Measurements from ENCODE around the gene VAPB. TPM values are rescaled to one million over a fixed set of nuclear protein-coding genes. Genes with fewer than 3 reads are reported as not detected.

Gene VAPB
- total RNA-seq, 1 experiment from 2014 or later, result 51.0 TPM

DNA sequence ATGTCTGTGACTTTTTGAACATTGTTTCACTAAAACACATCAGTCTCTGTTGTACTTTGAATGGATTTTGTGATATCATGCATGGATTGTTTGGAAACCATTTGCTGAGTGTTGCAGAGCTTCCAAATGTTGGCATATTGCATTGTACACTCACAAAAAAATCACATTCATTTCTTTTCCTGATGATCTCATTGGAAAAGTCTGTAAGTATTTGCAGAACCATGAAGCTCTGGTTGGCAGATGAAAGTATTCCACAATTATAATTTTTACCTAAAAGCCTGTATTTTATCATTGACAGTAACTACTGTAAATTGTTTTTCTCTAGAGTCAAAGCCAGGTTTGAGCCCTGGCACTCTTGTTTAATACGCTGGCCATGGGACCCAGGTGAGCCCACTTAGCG lies 42.1 kb downstream of the VAPB start:
- H3K4me3 ChIP-seq, result no peak overlapping the region
- H3K27me3 ChIP-seq, result no peaks in the 10 kb centered on the region
- peaks cover 30% of the 10 kb centered on the region for H3K36me3 ChIP-seq
- DNase-seq, result no peak
- H3K9me3 ChIP-seq (replicated peaks), result no peaks in the 10 kb centered on the region
- no peak overlapping the region for H3K27ac ChIP-seq
- H3K4me1 ChIP-seq, result no peaks in the 10 kb centered on the region

DNA sequence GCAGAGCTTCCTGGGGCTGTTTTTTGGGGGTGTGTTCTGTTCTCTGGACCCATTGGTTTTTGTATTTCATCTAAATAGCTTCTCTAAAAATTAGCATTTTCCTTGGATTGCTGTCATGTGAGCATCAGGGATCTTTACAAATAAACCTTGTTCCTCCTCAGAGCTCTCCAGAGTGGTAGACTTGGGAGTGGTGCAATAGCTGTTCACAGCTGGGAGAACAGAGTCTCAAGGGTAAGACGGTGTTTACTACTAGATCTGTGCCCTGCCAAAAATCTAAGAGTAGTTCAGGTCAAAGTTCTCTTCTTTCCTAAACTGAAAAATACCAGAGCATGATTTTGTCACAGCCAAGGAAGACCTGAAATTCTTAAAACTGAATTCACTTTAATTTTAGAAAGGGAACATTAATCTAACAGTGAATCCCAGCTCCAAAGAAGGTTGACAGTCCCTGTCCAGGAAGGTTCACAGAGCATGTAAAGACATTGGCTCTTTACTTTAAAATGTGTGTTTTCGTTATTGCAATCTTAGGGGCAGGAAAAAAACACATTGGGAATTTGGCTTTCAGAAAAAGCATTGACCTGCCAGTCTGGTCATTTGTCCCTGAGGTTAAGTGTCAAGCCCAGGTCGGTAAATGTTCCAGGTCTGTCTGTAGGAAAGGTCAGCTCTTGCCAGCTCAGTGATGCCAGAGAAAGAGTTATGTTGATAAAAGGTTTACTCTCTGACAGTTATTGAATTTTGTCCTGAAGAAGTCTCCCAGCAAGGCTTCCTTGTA lies 43.3 kb downstream of the VAPB start:
- Histone ChIP-seq H3K36me3 (peaks cover 29% of the 10 kb centered on the region), H3K9me3 (replicated peaks) (no peaks in the 10 kb centered on the region), H3K4me1 (no peaks in the 10 kb centered on the region), H3K27me3 (no peaks in the 10 kb centered on the region), H3K27ac (no peak overlapping the region), H3K4me3 (no peak overlapping the region)
- no peak for DNase-seq

DNA sequence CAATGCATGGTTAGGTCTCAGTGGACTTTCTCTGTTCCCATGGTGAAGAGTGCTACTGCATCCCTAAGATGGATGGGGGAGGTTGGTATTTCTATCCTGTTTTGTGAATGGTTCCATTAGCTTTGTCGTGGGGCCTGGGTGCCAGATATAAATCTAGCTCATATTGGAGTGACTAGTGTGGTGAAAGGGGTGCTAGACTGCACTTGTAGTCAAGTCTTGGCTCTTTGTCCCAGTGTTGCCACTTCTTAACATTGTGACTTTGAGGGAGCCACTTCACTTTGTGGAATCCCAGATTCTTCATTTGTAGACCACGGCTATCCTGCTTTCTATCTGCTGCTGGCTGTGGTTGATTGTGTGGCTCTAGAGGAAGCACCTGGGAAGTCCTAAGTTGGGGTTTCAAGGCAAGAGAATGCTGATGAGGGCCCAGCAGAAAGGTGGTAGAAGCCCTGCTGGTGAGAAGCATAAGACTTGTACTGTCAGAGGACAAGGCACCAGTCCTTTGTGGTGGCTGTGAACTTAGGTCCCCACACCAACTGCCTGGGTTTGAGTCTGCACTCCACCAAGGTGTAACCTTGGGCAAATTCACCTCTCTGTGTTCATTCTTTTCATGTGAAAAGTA lies 44.1 kb downstream of the VAPB start:
- Histone ChIP-seq H3K4me3 (no peak overlapping the region), H3K27me3 (no peaks in the 10 kb centered on the region), H3K27ac (no peak overlapping the region), H3K4me1 (no peaks in the 10 kb centered on the region), H3K9me3 (replicated peaks) (no peaks in the 10 kb centered on the region), H3K36me3 (peaks cover 33% of the 10 kb centered on the region)
- no peak for DNase-seq

DNA sequence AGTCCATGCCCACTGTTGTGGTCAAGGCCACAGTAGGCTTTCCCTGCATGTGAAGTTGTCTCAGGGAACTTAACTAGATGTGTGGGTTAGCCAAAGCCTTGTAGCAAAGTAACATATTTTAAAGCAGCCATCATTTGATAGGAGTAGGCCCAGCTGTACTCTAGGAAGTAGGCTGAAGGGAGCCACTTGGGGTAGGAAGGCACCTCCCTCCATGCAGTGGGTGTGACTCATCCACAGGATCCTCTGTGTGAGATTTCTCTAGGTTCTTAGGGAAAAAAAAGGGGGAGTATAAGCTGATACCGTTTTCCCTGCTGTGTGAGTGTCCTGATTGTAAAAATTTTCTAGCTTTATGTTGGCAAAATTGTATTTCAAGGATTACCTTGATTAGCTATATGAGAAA lies 44.7 kb downstream of the VAPB start:
- peak in 1 of 2 experiments; percentile 35 for DNase-seq

DNA sequence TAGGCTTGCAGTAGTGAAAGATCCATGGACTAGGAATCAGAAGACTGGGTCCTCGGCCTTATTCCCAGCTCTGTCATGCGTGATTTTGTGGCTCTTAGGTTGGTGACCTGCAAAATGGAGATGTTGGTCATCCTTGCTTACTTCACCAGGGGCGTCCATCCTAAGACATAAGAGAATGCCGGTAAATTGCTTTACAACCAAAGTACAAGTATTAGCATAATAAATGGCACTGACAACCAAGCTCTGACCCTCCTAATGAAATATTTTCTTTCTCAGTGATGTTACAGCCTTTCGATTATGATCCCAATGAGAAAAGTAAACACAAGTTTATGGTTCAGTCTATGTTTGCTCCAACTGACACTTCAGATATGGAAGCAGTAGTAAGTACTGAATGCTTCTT lies 45.3 kb downstream of the VAPB start:
- no peak overlapping the region for H3K4me3 ChIP-seq
- H3K27me3 ChIP-seq, result no peaks in the 10 kb centered on the region
- no peak overlapping the region for H3K27ac ChIP-seq
- H3K9me3 ChIP-seq (replicated peaks), result no peaks in the 10 kb centered on the region
- no peaks in the 10 kb centered on the region for H3K4me1 ChIP-seq
- no peak for DNase-seq
- peaks cover 42% of the 10 kb centered on the region for H3K36me3 ChIP-seq

More for the DNA sequence above, 44.7 kb downstream of the VAPB start:
- no peaks in the 10 kb centered on the region for H3K27me3 ChIP-seq
- no peak overlapping the region for H3K4me3 ChIP-seq
- H3K9me3 ChIP-seq (replicated peaks), result no peaks in the 10 kb centered on the region
- H3K27ac ChIP-seq, result no peak overlapping the region
- peaks cover 39% of the 10 kb centered on the region for H3K36me3 ChIP-seq
- H3K4me1 ChIP-seq, result no peaks in the 10 kb centered on the region

DNA sequence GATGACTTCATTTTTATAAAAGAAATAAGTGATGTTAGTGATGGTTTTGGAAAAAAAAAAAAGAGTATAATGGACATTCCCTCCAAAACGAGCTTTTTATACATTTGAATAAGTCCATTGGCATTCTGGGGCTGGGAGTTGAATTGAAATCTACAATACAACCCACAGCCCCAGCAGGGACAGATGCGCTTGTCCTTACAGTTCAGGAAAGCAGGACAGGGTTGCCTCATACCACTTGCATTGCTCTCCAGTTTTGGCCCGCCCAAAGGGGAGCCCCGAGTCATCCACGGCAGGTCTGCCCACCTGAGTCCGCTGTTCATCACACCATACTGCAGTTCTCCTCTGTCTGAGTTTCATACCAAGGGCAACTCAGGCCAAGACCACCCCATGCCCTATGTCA lies 46.2 kb downstream of the VAPB start:
- DNase-seq, result no peak
- H3K36me3 ChIP-seq, result peaks cover 46% of the 10 kb centered on the region

DNA sequence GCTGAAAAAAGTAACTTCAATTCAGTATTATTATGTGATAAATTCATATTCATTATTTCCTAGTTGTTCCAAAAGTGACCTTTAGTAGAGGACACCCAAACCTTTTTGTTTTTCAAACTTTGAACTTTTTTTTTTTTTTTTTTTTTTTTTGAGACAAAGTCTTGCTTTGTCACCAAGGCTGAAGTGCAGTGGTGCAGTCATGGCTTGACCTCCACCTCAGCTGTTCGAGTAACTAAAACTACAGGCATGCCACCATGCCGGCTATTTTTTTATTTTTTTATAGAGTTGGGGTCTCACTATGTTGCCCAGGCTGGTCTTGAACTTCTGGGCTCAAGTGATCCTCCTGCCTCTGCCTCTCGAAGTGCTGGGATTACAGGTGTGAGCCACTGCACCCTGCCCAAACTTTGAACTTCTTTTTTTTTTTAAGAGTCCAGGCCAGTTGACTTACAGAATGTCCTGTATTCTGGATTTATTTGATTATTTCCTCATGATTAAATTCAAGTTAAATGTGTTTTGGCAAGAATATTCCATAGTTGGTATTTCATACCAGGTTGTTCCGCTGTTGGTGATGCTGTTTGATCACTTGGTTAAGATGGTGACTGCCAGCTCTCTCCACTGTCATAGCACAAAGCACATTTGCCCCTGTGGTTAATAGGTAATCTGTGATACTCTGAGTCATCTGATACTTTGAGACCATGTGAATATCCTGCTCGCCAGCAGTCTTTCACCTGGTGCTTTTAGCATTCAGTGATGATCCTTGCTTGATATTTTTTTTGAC lies 48.0 kb downstream of the VAPB start:
- no peak overlapping the region for H3K27ac ChIP-seq
- H3K36me3 ChIP-seq, result peaks cover 56% of the 10 kb centered on the region

More for the DNA sequence above, 46.2 kb downstream of the VAPB start:
- Histone ChIP-seq H3K4me3 (no peak overlapping the region), H3K4me1 (no peaks in the 10 kb centered on the region), H3K27me3 (no peaks in the 10 kb centered on the region), H3K27ac (no peak overlapping the region), H3K9me3 (replicated peaks) (no peaks in the 10 kb centered on the region)

DNA sequence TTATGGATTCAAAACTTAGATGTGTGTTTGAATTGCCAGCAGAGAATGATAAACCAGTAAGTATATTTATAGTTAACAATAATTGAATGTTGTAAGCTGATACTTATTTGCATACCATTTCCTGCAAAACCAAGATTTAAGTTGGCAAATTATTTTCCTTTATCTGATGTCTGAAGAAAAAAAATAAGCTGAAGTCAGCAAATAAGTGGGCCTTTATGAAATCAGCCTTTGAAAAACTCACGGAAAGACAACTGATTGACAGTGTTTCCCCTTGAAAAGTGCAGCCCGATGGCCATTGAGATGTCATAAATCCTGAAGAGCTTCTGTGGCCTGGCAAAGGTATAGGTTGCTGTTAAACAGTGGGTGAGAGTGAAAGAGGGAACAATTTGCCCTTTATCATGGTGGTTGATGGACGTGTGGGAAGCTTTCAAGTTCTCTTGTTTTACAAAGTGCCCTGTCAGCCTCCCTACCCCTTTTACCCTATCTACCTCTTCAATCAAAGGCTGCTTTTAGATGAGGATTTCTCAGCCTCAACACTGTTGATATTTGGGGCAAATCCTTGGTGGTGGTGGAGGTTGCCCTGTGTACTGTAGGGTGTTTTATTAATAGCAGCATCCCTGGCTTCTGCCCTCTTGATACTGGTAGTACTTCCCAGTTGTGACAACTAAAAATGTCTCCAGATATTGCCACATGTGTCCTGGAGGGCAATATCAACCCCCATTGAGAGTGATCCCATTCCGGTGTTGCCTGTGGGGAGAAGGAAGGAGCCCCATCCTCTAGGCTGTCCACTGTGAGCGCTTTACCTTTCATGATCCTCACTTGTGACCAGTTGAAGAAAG lies 50.2 kb downstream of the VAPB start:
- Histone ChIP-seq H3K27ac (no peak overlapping the region), H3K27me3 (no peaks in the 10 kb centered on the region), H3K9me3 (replicated peaks) (no peaks in the 10 kb centered on the region), H3K4me1 (no peaks in the 10 kb centered on the region), H3K36me3 (peaks cover 63% of the 10 kb centered on the region), H3K4me3 (no peak overlapping the region)
- DNase-seq, result no peak

More for the DNA sequence above, 48.0 kb downstream of the VAPB start:
- H3K4me3 ChIP-seq, result no peak overlapping the region
- H3K27me3 ChIP-seq, result no peaks in the 10 kb centered on the region
- H3K4me1 ChIP-seq, result no peaks in the 10 kb centered on the region
- H3K9me3 ChIP-seq (replicated peaks), result no peaks in the 10 kb centered on the region
- no peak for DNase-seq

DNA sequence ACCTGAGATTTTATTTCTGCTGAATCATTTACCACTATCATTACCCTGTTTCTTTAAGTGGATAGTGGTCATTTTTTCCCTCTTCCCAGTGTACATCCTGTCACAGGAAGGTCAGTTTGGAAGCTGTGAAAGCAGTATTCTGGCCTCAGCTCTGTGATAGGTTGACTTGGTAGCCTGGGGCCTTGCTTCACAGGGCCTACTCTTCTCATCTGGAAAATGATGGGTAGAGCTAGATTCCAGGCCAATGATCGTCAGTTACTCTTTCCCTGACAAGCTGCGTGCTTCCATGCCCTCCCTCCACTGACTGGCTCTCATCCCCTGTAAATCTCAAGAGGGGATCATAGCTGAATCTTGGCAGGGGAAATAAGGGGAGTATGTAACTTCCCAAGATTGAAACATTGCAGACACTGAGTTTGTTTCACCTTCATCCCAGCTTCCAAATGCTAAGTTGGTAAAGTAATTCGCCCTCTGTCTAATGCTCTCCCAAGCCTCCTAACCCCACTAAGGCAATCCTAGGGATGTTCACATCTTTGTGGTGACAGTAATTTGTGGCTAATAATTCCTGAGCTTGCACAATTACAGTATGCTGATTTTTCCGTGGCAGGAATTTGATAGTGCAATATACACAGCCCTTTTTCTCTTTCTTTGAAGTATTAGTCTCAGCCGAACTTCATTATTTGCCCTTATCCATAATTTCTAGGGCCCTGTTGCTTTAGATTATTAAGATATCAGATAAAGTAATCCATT lies 51.2 kb downstream of the VAPB start:
- Histone ChIP-seq H3K36me3 (peaks cover 68% of the 10 kb centered on the region), H3K27ac (no peak overlapping the region), H3K9me3 (replicated peaks) (no peaks in the 10 kb centered on the region), H3K4me3 (no peak overlapping the region), H3K27me3 (no peaks in the 10 kb centered on the region), H3K4me1 (no peaks in the 10 kb centered on the region)
- no peak for DNase-seq

DNA sequence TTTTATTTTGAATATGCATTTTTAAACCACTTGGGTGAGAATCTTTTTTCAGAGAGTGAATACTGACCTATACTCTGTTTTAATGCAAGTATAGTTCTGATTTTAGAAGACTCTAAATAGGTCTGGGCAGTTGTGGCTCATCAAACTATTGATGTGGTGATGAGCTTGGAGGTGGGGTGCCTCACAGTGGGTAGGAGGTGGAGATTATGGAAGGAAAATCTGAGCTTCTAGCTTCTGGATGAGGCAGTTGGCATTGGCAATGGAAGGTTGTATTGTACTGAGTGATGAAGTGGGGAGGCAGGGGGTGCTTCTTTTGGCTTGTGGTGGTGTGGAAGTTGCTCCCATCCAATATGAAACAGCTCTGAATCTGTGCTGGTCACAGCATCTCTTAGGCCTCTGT lies 52.7 kb downstream of the VAPB start:
- Histone ChIP-seq H3K4me3 (no peak overlapping the region), H3K27me3 (no peaks in the 10 kb centered on the region), H3K36me3 (peaks cover 74% of the 10 kb centered on the region), H3K27ac (no peak overlapping the region), H3K4me1 (no peaks in the 10 kb centered on the region), H3K9me3 (replicated peaks) (no peaks in the 10 kb centered on the region)
- DNase-seq, result no peak

DNA sequence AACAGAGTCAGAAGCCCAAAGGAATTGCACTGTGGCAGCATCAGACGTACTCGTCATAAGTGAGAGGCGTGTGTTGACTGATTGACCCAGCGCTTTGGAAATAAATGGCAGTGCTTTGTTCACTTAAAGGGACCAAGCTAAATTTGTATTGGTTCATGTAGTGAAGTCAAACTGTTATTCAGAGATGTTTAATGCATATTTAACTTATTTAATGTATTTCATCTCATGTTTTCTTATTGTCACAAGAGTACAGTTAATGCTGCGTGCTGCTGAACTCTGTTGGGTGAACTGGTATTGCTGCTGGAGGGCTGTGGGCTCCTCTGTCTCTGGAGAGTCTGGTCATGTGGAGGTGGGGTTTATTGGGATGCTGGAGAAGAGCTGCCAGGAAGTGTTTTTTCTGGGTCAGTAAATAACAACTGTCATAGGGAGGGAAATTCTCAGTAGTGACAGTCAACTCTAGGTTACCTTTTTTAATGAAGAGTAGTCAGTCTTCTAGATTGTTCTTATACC lies 55.8 kb downstream of the VAPB start:
- DNase-seq, result no peak
- peaks cover 67% of the 10 kb centered on the region for H3K36me3 ChIP-seq
- no peak overlapping the region for H3K4me3 ChIP-seq
- no peaks in the 10 kb centered on the region for H3K27me3 ChIP-seq
- H3K4me1 ChIP-seq, result no peaks in the 10 kb centered on the region
- no peak overlapping the region for H3K27ac ChIP-seq
- H3K9me3 ChIP-seq (replicated peaks), result no peaks in the 10 kb centered on the region

DNA sequence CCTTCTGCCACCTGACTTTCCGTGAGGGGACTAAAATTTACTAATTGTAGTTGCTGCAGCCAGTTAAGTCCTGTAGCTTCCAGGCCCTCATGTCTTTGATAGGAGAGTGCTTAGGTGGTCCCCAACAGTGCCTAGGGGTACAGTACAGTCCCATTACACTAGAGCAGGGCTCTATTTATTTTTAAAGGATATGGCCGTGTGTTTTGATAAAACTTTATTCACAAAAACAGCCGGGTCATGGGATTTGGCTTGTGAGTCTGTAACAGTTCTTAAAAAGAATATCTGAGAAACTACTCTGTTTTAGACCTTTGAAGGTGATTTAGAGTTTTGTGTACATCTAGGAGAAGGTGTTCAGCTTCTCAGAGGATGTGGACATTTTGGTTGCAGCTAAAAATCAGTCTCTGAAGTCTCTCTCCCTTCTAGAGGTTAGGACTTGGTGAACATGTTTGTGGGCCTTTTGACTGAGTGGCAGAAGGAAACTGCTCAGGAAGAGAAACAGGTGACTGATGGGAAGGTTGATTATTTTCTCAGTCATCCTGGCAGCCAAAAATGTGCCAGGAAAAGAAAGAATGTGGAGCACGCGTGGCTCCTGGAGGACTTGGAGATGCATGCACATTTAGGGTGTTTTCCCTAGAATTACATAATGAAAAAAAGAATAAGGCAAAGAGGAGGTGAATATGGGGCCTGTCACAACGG lies 57.4 kb downstream of the VAPB start:
- no peaks in the 10 kb centered on the region for H3K27me3 ChIP-seq
- peaks cover 56% of the 10 kb centered on the region for H3K36me3 ChIP-seq
- no peaks in the 10 kb centered on the region for H3K9me3 ChIP-seq (replicated peaks)
- H3K4me3 ChIP-seq, result no peak overlapping the region
- H3K27ac ChIP-seq, result no peak overlapping the region
- no peak for DNase-seq
- H3K4me1 ChIP-seq, result no peaks in the 10 kb centered on the region

DNA sequence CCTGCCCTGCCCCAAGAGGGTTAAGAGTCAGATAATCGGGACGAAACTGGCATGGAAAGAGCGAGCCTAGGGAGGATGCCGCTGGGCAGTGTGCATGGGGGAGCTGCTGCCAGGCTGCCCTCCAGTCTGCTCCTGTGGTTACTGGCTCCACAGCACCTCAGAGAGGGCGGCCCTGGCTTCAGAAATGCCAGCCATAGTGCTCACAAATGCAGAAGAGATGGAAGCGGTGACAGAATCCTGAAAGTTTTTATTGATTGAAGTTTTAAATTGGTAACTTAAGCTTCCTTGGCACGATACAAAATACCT lies 57.9 kb downstream of the VAPB start:
- DNase-seq, result no peak
- Histone ChIP-seq H3K27me3 (no peaks in the 10 kb centered on the region), H3K9me3 (replicated peaks) (no peaks in the 10 kb centered on the region), H3K4me1 (no peaks in the 10 kb centered on the region), H3K36me3 (peaks cover 51% of the 10 kb centered on the region), H3K27ac (no peak overlapping the region), H3K4me3 (no peak overlapping the region)

All from SJCRH30 (cell line).